ENCODE measurements around the gene SYNJ2. TPM values are rescaled to one million over a fixed set of nuclear protein-coding genes. Genes with fewer than 3 reads are reported as not detected.

Gene SYNJ2
- total RNA-seq, 1 donor from 2014 or later = 18.9 TPM

GRCh38 chr6:158011478-158011920 lies 29.8 kb downstream of the SYNJ2 start:
- H3K27ac Mint-ChIP-seq = peak overlapping the region; percentile 92
- peaks cover 7% of the 10 kb centered on the region for H3K36me3 Mint-ChIP-seq (ENCODE audit: insufficient read depth)
- no peaks in the 10 kb centered on the region for H3K27me3 Mint-ChIP-seq
- no peak for TF ChIP-seq CTCF (IDR thresholded peaks at IDR 0.05; ENCODE audit: unreplicated experiment)
- peaks cover 13% of the 10 kb centered on the region for H3K9me3 Mint-ChIP-seq (ENCODE audit: low read depth)
- peaks cover 22% of the 10 kb centered on the region for H3K4me1 Mint-ChIP-seq (ENCODE audit: low read depth)
- no peak for DNase-seq (ENCODE audit: low spot score, unreplicated experiment)
- H3K4me3 Mint-ChIP-seq (ENCODE audit: low read depth) = no peak overlapping the region

GRCh38 chr6:158011980-158012566 lies 30.4 kb downstream of the SYNJ2 start:
- Mint-ChIP-seq H3K27ac (peak overlapping the region; percentile 92), H3K27me3 (no peaks in the 10 kb centered on the region)

GRCh38 chr6:158013904-158014504 lies 32.3 kb downstream of the SYNJ2 start:
- Mint-ChIP-seq H3K9me3 (ENCODE audit: low read depth) (peaks cover 9% of the 10 kb centered on the region), H3K4me3 (ENCODE audit: low read depth) (no peak overlapping the region), H3K4me1 (ENCODE audit: low read depth) (peaks cover 21% of the 10 kb centered on the region), H3K27me3 (no peaks in the 10 kb centered on the region), H3K36me3 (ENCODE audit: insufficient read depth) (peaks cover 6% of the 10 kb centered on the region), H3K27ac (no peak overlapping the region)
- no peak for TF ChIP-seq CTCF (IDR thresholded peaks at IDR 0.05; ENCODE audit: unreplicated experiment)
- DNase-seq (ENCODE audit: low spot score, unreplicated experiment) = no peak

More at GRCh38 chr6:158011980-158012566, 30.4 kb downstream of the SYNJ2 start:
- Mint-ChIP-seq H3K4me1 (ENCODE audit: low read depth) (peaks cover 24% of the 10 kb centered on the region), H3K9me3 (ENCODE audit: low read depth) (peaks cover 13% of the 10 kb centered on the region), H3K4me3 (ENCODE audit: low read depth) (no peak overlapping the region), H3K36me3 (ENCODE audit: insufficient read depth) (peaks cover 7% of the 10 kb centered on the region)
- no peak for TF ChIP-seq CTCF (IDR thresholded peaks at IDR 0.05; ENCODE audit: unreplicated experiment)
- no peak for DNase-seq (ENCODE audit: low spot score, unreplicated experiment)

- Mint-ChIP-seq H3K36me3 (ENCODE audit: insufficient read depth) (peaks cover 6% of the 10 kb centered on the region), H3K4me1 (ENCODE audit: low read depth) (peaks cover 21% of the 10 kb centered on the region), H3K9me3 (ENCODE audit: low read depth) (peaks cover 9% of the 10 kb centered on the region), H3K27me3 (no peaks in the 10 kb centered on the region), H3K4me3 (ENCODE audit: low read depth) (no peak overlapping the region), H3K27ac (no peak overlapping the region)
- no peak for TF ChIP-seq CTCF (IDR thresholded peaks at IDR 0.05; ENCODE audit: unreplicated experiment)
- DNase-seq (ENCODE audit: low spot score, unreplicated experiment) = no peak
These were observed 33.0 kb downstream of the SYNJ2 start for GRCh38 chr6:158014505-158015187.

- DNase-seq (ENCODE audit: low spot score, unreplicated experiment) = no peak
- peaks cover 21% of the 10 kb centered on the region for H3K4me1 Mint-ChIP-seq (ENCODE audit: low read depth)
- H3K36me3 Mint-ChIP-seq (ENCODE audit: insufficient read depth) = peaks cover 10% of the 10 kb centered on the region
- no peak overlapping the region for H3K27ac Mint-ChIP-seq
- H3K4me3 Mint-ChIP-seq (ENCODE audit: low read depth) = no peak overlapping the region
- no peak for TF ChIP-seq CTCF (IDR thresholded peaks at IDR 0.05; ENCODE audit: unreplicated experiment)
- H3K9me3 Mint-ChIP-seq (ENCODE audit: low read depth) = peaks cover 9% of the 10 kb centered on the region
- no peaks in the 10 kb centered on the region for H3K27me3 Mint-ChIP-seq
These were observed 33.5 kb downstream of the SYNJ2 start for GRCh38 chr6:158015188-158015506.
